ENCODE results near the gene LRTM1. TPM values are rescaled to one million over a fixed set of nuclear protein-coding genes. Genes with fewer than 3 reads are reported as not detected.

LRTM1 gene
- total RNA-seq, 1 donor from 2014 or later, result not detected

DNA sequence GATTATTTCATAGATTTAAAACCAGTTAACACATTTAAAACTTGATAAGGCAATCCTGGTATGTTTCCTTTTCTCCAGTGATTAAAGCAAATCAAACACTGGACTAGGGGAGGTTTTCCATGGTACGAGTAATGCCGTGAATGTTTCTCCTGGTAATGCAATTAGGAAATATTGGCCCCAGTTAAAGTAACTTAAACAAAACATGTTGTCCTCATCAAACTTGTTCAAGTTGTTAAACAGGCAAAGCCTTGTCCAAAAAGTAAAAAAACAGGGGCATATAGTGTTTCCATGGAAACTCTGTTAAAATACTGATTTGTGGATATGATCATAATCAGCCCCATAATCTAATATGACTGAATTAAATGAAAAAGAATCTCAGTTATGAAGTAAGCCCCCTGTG lies 13.1 kb upstream of the LRTM1 start:
- DNase-seq (ENCODE audit: low read depth in 2 of 2), result no peak

- DNase-seq (ENCODE audit: low read depth in 2 of 2), result no peak
Measured at GRCh38 chr3:54939557-54940300, 11.9 kb upstream of the LRTM1 start.

GRCh38 chr3:54936561-54936960 lies 8.7 kb upstream of the LRTM1 start:
- DNase-seq (ENCODE audit: low read depth in 2 of 2), result no peak

GRCh38 chr3:54935869-54936268 lies 8.0 kb upstream of the LRTM1 start:
- DNase-seq (ENCODE audit: low read depth in 2 of 2), result no peak

- DNase-seq (ENCODE audit: low read depth in 2 of 2), result no peak
Measured at GRCh38 chr3:54932606-54933005, 4.7 kb upstream of the LRTM1 start.

DNA sequence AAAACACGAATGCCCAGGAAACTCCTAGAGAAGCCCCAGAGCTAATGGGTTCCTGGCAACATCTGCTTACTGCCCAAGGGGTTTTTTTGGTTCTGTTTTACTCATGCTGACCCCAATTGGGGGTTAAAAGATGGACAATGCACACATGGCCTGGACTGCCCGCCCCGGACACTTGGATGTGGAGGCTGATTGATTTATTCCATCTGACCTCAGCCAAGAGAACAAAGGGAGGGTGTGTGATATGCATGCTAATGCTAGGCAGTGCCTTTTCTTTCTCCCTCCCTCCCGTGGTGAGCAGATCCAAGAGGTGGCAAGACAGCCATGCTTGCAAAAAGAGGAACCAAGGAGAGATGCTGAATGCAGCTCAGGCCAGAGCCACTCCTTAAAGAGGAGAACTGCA lies 3.3 kb upstream of the LRTM1 start:
- DNase-seq (ENCODE audit: low read depth in 2 of 2), result no peak

DNA sequence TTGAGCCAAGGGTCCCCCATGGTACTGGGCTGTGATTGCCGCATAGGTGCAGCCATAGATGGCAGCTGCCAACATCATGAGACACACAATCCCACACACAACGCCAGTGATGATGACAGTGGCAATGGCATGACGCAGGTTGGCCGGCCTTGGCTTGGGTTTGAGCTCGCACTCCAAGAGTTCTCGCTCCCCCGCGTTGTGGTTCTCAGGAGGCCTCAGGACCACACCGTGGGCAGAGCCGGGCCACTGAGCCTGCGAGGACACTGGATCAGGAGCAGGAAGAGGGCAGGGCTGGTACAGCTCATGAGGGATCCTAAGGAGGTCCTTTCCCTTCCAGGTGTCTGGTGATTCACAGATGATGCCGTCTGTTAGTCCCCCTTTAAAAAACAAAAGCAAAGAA lies 9.3 kb downstream of the LRTM1 start:
- no peak for DNase-seq (ENCODE audit: low read depth in 2 of 2)

GRCh38 chr3:54917862-54918261 lies 10.0 kb downstream of the LRTM1 start:
- no peak for DNase-seq (ENCODE audit: low read depth in 2 of 2)

DNA sequence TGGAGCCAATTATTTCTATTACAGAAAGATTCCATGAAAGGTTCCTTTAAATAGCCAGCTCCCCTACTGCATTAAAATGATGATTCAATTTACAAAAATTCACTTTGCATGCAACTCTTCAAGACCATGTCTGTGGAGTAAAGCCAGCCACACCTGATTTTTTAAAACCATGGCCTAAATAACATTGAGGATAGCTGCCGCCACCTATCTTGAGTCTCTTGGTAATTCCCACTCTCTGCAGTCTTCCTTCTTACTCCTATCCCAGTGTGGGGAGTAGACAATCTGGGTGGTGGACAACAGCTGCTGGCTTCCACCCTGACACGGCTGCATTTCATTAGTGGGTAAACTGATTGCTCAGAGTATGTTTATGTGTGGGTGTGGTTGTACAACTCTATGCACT lies 10.7 kb downstream of the LRTM1 start:
- DNase-seq (ENCODE audit: low read depth in 2 of 2), result no peak

- DNase-seq (ENCODE audit: low read depth in 2 of 2), result no peak
Measured at GRCh38 chr3:54916732-54917131, 11.1 kb downstream of the LRTM1 start.

DNA sequence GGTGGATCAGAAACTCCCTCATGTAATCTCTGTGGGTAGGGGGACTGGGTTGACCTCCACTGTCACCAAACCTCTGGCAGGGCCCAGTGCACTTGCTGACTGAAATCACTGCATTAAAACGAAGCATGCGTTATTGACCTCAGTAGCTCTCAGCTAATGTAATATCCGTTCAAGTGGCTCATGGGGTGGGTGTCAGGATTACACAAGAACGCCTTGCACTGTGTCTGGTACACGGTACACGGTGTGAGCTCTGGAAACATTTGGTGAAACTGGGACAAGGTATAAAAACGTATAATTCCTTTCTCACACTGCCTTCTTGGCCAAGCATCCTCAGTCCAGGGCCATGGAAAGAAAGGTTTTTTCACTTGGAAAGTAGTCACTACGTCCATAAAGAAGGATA lies 11.9 kb downstream of the LRTM1 start:
- no peak for DNase-seq (ENCODE audit: low read depth in 2 of 2)

DNA sequence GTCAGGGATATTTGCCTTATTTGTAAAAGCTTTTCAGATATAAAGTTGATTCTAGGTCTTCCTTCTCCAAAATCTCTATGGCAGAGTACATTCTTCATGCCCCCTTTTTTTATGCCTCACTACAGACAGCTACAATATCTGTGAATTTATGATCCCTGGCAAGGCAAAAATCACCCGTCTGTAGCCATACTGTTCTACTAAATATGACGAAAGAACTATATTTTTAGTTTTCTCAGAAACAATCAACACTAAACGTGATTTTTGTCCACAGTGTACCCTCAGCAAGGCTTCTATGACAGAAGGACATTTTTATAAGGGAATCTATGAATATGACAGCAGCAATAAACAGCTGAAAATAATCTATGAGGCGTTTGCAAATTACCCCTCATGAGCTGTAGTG lies 12.7 kb downstream of the LRTM1 start:
- DNase-seq (ENCODE audit: low read depth in 2 of 2), result no peak

GRCh38 chr3:54914180-54914579 lies 13.7 kb downstream of the LRTM1 start:
- DNase-seq (ENCODE audit: low read depth in 2 of 2), result no peak

DNA sequence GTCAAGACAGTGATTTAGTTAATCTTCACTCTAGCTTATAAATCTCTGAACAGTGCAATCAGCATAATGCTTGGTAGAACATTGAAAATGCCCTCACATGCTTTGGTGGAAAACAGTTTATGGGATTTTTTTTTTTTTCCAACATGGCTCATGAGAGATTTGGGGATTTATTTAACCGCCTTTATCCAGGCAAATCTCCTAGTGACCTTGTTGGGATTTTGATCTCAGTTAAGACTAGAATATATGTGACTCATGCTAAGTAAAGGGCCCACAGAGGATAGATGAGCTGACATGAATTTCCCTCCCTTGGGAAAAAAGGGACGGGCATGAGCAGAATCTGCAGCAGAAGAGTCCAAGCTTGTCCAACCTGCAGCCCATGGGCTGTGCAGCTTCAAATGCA lies 18.7 kb downstream of the LRTM1 start:
- DNase-seq (ENCODE audit: low read depth in 2 of 2), result no peak

- no peak for DNase-seq (ENCODE audit: low read depth in 2 of 2)
Measured at GRCh38 chr3:54906763-54907162, 21.1 kb downstream of the LRTM1 start.

DNA sequence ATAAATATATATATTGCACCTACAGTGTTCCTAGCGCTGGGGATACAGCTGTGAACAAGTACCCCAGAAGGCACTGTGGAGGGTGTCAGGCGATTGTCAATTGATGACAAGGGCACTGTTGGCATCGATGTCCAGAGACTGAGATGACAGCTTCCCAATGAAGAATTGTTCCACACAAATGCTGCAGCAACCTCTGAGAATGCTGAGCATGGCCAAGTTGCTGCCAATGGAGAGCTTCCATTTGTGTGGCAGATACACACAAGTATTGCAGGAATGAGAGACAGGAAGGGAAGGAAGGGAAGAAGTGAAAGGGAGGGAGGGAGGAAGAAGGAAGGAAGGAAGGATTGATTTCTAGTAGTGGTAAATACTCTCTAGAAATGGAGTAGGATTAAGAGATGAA lies 21.9 kb downstream of the LRTM1 start:
- DNase-seq (ENCODE audit: low read depth in 2 of 2), result no peak

GRCh38 chr3:54905261-54905888 lies 22.5 kb downstream of the LRTM1 start:
- DNase-seq (ENCODE audit: low read depth in 2 of 2), result no peak

GRCh38 chr3:54901906-54902685 lies 25.8 kb downstream of the LRTM1 start:
- no peak for DNase-seq (ENCODE audit: low read depth in 2 of 2)

DNA sequence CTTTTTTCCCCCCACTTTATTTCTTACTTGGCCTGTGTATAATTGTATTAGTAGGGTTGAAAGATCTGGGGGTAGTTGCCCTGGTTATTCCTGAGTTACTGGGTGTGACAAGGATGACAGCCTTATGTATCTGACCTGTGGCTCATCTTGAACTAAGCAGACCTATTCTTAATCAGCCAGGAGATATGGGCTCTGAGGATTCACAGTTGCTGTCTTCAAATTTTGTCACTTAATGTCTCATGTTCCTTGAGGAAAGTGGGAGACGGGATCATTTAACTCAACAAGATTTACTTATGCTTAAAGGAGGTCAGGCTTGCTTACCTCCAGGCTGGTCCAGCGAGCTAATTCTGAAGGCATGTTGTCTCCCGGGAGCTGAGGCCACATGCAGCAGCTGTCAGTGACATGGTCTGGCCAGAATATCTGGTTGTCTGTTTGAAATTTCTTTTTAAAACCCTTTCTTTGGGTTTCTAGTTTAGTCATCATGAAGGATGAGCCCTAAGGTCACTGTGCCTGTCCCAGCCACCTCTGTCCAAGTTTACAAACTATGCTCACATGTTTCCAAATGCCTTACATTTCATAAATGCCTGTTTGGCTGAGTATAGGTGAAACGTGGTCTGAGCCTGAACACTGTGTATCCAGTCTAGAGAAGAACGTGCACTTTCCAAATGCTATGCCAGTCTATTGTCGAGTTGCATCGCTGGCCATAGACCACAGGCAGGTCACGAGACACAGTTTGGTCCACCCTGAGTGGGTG lies 26.8 kb downstream of the LRTM1 start:
- DNase-seq (ENCODE audit: low read depth in 2 of 2), result no peak

GRCh38 chr3:54899273-54899672 lies 28.6 kb downstream of the LRTM1 start:
- no peak for DNase-seq (ENCODE audit: low read depth in 2 of 2)

- DNase-seq (ENCODE audit: low read depth in 2 of 2), result no peak
Measured at GRCh38 chr3:54897028-54897711, 30.7 kb downstream of the LRTM1 start.

All from dermis microvascular lymphatic vessel endothelial cell (primary cell).